ENCODE data around the gene FRMD3. TPM values are rescaled to one million over a fixed set of nuclear protein-coding genes. Genes with fewer than 3 reads are reported as not detected.

Gene FRMD3
- total RNA-seq, 1 experiment from 2014 or later: 1.9 TPM

- intact Hi-C loops (cut with micrococcal nuclease; ENCODE audit: unreplicated experiment): loop anchor here (1.0 kb wide), 2 partner anchors 134 to 344 kb away; no protein-coding TSS in a partner anchor
- BruUV-seq (replicated peaks): no TSS peak
- H3K9me2 ChIP-seq (ENCODE audit: insufficient read depth): no peaks in the 10 kb centered on the region; the same call in 1 of the 2 replicates
- DNase-seq: no peak
- H3F3A ChIP-seq (ENCODE audit: insufficient read depth, low read depth): no peaks in the 10 kb centered on the region
- H3K4me1 ChIP-seq (replicated peaks; ENCODE audit: insufficient read depth): no peaks in the 10 kb centered on the region
- TF ChIP-seq EZH2 (IDR thresholded peaks at IDR 0.05; ENCODE audit: low read depth) (no peak), CTCF (conservative IDR thresholded peaks at IDR 0.05) (no peak)
- POLR2A ChIA-PET (ENCODE audit: unreplicated experiment): no interaction called here
- no peaks in the 10 kb centered on the region for H4K20me1 ChIP-seq (ENCODE audit: insufficient read depth)
- H3K4me3 ChIP-seq: no peak overlapping the region
- H3K4me2 ChIP-seq: no peak overlapping the region
- no peaks in the 10 kb centered on the region for H3K36me3 ChIP-seq (ENCODE audit: low read depth)
- H3K9me3 ChIP-seq (ENCODE audit: insufficient read depth, low read depth): no peaks in the 10 kb centered on the region
- H3K27me3 ChIP-seq (ENCODE audit: insufficient read depth, low read depth): no peaks in the 10 kb centered on the region
- no peak overlapping the region for H3K27ac ChIP-seq
- no peak overlapping the region for H2AFZ ChIP-seq
- CTCF ChIA-PET: interaction anchor here (0.9 kb wide), 1 partner anchor 135 kb away, joined by 3 read pairs; no protein-coding TSS in a partner anchor
- no peaks in the 10 kb centered on the region for H3K79me2 ChIP-seq (ENCODE audit: low read depth)
These were observed 338.4 kb downstream of the FRMD3 start for GRCh38 chr9:83199832-83200231.

- Histone ChIP-seq H3K4me2 (no peak overlapping the region), H3K79me2 (ENCODE audit: low read depth) (no peaks in the 10 kb centered on the region), H3K4me1 (replicated peaks; ENCODE audit: insufficient read depth) (no peaks in the 10 kb centered on the region), H3K27me3 (ENCODE audit: insufficient read depth, low read depth) (no peaks in the 10 kb centered on the region), H3K36me3 (ENCODE audit: low read depth) (no peaks in the 10 kb centered on the region), H3K27ac (no peak overlapping the region), H2AFZ (no peak overlapping the region), H3F3A (ENCODE audit: insufficient read depth, low read depth) (no peaks in the 10 kb centered on the region), H3K9me3 (ENCODE audit: insufficient read depth, low read depth) (no peaks in the 10 kb centered on the region), H4K20me1 (ENCODE audit: insufficient read depth) (no peaks in the 10 kb centered on the region), H3K9me2 (ENCODE audit: insufficient read depth) (no peaks in the 10 kb centered on the region; the same call in 1 of the 2 replicates), H3K4me3 (no peak overlapping the region)
- intact Hi-C loops (cut with micrococcal nuclease; ENCODE audit: unreplicated experiment): loop anchor here (1.0 kb wide), 2 partner anchors 135 to 345 kb away; no protein-coding TSS in a partner anchor
- CTCF ChIA-PET: interaction anchor here (0.6 to 0.9 kb wide), 3 partner anchors 135 to 487 kb away, joined by 3 to 8 read pairs (median 3); no protein-coding TSS in a partner anchor
- DNase-seq: peak; percentile 34 to 47
- POLR2A ChIA-PET (ENCODE audit: unreplicated experiment): no interaction called here
- TF ChIP-seq CTCF (conservative IDR thresholded peaks at IDR 0.05) (peak; percentile 77), EZH2 (IDR thresholded peaks at IDR 0.05; ENCODE audit: low read depth) (no peak)
- no TSS peak for BruUV-seq (replicated peaks)
These were observed 339.0 kb downstream of the FRMD3 start for GRCh38 chr9:83199240-83199639.

- H3K9me2 ChIP-seq (ENCODE audit: insufficient read depth): no peaks in the 10 kb centered on the region; the same call in 1 of the 2 replicates
- CTCF ChIA-PET: no interaction called here
- intact Hi-C loops (cut with micrococcal nuclease; ENCODE audit: unreplicated experiment): no loop called here
These were observed 339.8 kb downstream of the FRMD3 start for GRCh38 chr9:83198371-83198770.

More at GRCh38 chr9:83198371-83198770, 339.8 kb downstream of the FRMD3 start:
- Histone ChIP-seq H3K4me2 (no peak overlapping the region), H2AFZ (no peak overlapping the region), H3F3A (ENCODE audit: insufficient read depth, low read depth) (no peaks in the 10 kb centered on the region), H3K4me1 (replicated peaks; ENCODE audit: insufficient read depth) (no peaks in the 10 kb centered on the region), H3K4me3 (no peak overlapping the region), H3K36me3 (ENCODE audit: low read depth) (no peaks in the 10 kb centered on the region), H4K20me1 (ENCODE audit: insufficient read depth) (no peaks in the 10 kb centered on the region), H3K79me2 (ENCODE audit: low read depth) (no peaks in the 10 kb centered on the region), H3K27me3 (ENCODE audit: insufficient read depth, low read depth) (no peaks in the 10 kb centered on the region), H3K27ac (no peak overlapping the region), H3K9me3 (ENCODE audit: insufficient read depth, low read depth) (no peaks in the 10 kb centered on the region)
- no TSS peak for BruUV-seq (replicated peaks)
- POLR2A ChIA-PET (ENCODE audit: unreplicated experiment): no interaction called here
- TF ChIP-seq EZH2 (IDR thresholded peaks at IDR 0.05; ENCODE audit: low read depth): no peak
- no peak for TF ChIP-seq CTCF (conservative IDR thresholded peaks at IDR 0.05)
- DNase-seq: no peak
